Activated T-helper 1 cell treated with anti-CD3 and anti-CD28 coated beads, Interleukin-12 subunit alpha, Interleukin-12 subunit beta, Interleukin-2, Interleukin-4 antibody, amounts not matched to agents 30 ng/mL and 10 ng/mL and 1 ng/mL, durations not matched to agents 14 hours and 24 hours and 36 hours (primary cell): ENCODE data around the gene ZBTB16. TPM values are rescaled to one million over a fixed set of nuclear protein-coding genes. Genes with fewer than 3 reads are reported as not detected.

Experiments
- DNase-seq: peaks from one replicate; pipeline ENCODE4 v3.0.0; 2021; ENCODE audit warnings: low spot score
- H3K27ac Mint-ChIP-seq: one replicate; pipeline ENCODE4 v1.8.0; 2021; ENCODE audit warnings: mild to moderate bottlenecking, mixed read lengths
- H3K27me3 Mint-ChIP-seq: one replicate; pipeline ENCODE4 v1.8.0; 2022; ENCODE audit warnings: mild to moderate bottlenecking, moderate library complexity, mixed read lengths; ENCODE audit not compliant: insufficient read depth
- H3K36me3 Mint-ChIP-seq: one replicate; pipeline ENCODE4 v1.8.0; 2021; ENCODE audit warnings: low read depth, mixed read lengths
- H3K4me1 Mint-ChIP-seq: one replicate; pipeline ENCODE4 v1.8.0; 2021; ENCODE audit warnings: low read depth, mixed read lengths
- H3K4me3 Mint-ChIP-seq: one replicate; pipeline ENCODE4 v1.8.0; 2021; ENCODE audit warnings: mild to moderate bottlenecking, moderate library complexity, mixed read lengths
- H3K9me3 Mint-ChIP-seq: one replicate; pipeline ENCODE4 v1.8.0; 2021; ENCODE audit warnings: mixed read lengths
- intact Hi-C: fragments of 100-400 bp; cut with micrococcal nuclease; formaldehyde crosslinking; loops from one replicate; pipeline ENCODE4 v1.15.1; 2024
- total RNA-seq: library from RNA; stranded (reverse); gene quantifications from 2 replicates; pipeline ENCODE4 v1.2.3, GENCODE V29; 2022

The ZBTB16 gene
- total RNA-seq, 1 donor from 2014 or later: 3.4 TPM

- Mint-ChIP-seq H3K27ac (no peak overlapping the region), H3K4me3 (no peak overlapping the region), H3K27me3 (peaks cover 2% of the 10 kb centered on the region), H3K9me3 (peaks cover 14% of the 10 kb centered on the region), H3K4me1 (peaks cover 2% of the 10 kb centered on the region), H3K36me3 (no peaks in the 10 kb centered on the region)
- intact Hi-C loops: no loop called here
- DNase-seq: no peak
Measured at GRCh38 chr11:114193730-114194679, 134.5 kb downstream of the ZBTB16 start.

DNA sequence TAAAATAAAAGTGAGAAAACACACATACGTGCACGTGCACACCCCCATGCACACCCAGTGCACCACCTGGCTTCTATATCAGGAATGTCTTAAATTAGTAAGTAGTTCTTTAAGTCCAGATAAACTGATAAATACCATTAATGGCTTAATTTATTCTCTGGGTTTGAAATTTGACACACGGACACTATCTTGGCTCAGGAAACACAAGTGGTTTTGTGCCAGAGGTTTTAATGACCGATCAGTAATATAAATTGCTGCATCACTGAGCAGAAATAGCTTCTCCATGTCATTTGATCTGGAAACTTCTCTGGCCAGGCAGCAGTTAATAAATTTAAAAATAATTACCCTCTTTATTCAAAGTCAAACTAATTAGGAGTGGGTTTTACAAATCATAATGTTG is 135.2 kb downstream of the ZBTB16 start:
- H3K4me1 Mint-ChIP-seq: no peaks in the 10 kb centered on the region

DNA sequence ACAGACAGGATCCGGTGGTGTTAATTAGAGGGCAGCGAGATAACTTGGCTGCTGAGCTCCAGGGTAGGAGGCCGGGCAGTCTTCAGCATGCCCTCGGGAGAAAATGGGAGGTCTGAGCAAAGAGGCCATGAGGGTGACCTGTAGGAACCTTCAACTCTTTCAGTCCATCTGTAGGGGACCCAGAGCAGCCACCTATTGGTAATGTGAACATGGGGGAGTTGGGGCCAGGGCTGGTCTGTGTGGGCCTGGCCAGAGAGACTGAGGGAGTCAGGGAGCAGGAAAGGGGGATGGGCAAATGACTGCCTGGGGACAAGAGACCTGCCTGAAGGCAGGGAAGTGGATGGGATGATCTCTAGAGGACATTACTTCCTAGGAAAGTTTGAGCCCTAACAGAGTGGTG is 135.6 kb downstream of the ZBTB16 start:
- H3K4me1 Mint-ChIP-seq: no peaks in the 10 kb centered on the region
- no peaks in the 10 kb centered on the region for H3K27me3 Mint-ChIP-seq
- intact Hi-C loops: no loop called here
- H3K36me3 Mint-ChIP-seq: no peaks in the 10 kb centered on the region
- DNase-seq: no peak
- no peak overlapping the region for H3K4me3 Mint-ChIP-seq
- H3K9me3 Mint-ChIP-seq: peaks cover 14% of the 10 kb centered on the region
- H3K27ac Mint-ChIP-seq: no peak overlapping the region

More for the DNA sequence above, 135.2 kb downstream of the ZBTB16 start:
- Mint-ChIP-seq H3K9me3 (peaks cover 14% of the 10 kb centered on the region), H3K36me3 (no peaks in the 10 kb centered on the region), H3K27me3 (peaks cover 2% of the 10 kb centered on the region), H3K4me3 (no peak overlapping the region), H3K27ac (no peak overlapping the region)
- intact Hi-C loops: no loop called here
- DNase-seq: no peak

GRCh38 chr11:114195981-114196731 is 136.6 kb downstream of the ZBTB16 start:
- Mint-ChIP-seq H3K27me3 (no peaks in the 10 kb centered on the region), H3K27ac (no peak overlapping the region), H3K9me3 (peaks cover 6% of the 10 kb centered on the region), H3K4me3 (no peak overlapping the region), H3K4me1 (no peaks in the 10 kb centered on the region), H3K36me3 (no peaks in the 10 kb centered on the region)
- intact Hi-C loops: no loop called here
- no peak for DNase-seq

GRCh38 chr11:114196997-114197703 is 137.6 kb downstream of the ZBTB16 start:
- no peak for DNase-seq
- no peaks in the 10 kb centered on the region for H3K27me3 Mint-ChIP-seq
- no peak overlapping the region for H3K27ac Mint-ChIP-seq
- H3K4me1 Mint-ChIP-seq: no peaks in the 10 kb centered on the region
- intact Hi-C loops: no loop called here
- H3K36me3 Mint-ChIP-seq: no peaks in the 10 kb centered on the region
- no peaks in the 10 kb centered on the region for H3K9me3 Mint-ChIP-seq
- no peak overlapping the region for H3K4me3 Mint-ChIP-seq

- Mint-ChIP-seq H3K36me3 (no peaks in the 10 kb centered on the region), H3K4me1 (no peaks in the 10 kb centered on the region), H3K4me3 (no peak overlapping the region), H3K9me3 (no peaks in the 10 kb centered on the region), H3K27ac (no peak overlapping the region), H3K27me3 (no peaks in the 10 kb centered on the region)
- intact Hi-C loops: no loop called here
- DNase-seq: no peak
Measured at GRCh38 chr11:114197799-114198500, 138.4 kb downstream of the ZBTB16 start.

DNA sequence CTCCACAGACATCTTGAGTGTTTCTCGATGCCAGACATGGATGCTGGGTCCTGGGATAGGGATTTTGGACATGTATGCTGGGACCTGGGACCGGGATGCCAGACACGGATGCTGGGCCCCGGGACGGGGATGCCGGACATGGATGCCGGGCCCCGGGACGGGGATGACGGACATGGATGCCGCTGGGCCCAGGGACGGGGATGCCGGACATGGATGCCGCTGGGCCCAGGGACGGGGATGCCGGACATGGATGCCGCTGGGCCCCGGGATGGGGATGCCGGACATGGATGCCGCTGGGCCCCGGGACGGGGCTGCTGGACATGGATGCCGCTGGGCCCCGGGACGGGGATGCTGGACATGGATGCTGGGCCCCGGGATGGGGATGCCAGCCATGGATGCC is 139.5 kb downstream of the ZBTB16 start:
- Mint-ChIP-seq H3K27ac (no peak overlapping the region), H3K4me1 (no peaks in the 10 kb centered on the region), H3K4me3 (no peak overlapping the region), H3K27me3 (peaks cover 5% of the 10 kb centered on the region), H3K9me3 (no peaks in the 10 kb centered on the region), H3K36me3 (no peaks in the 10 kb centered on the region)
- intact Hi-C loops: no loop called here
- no peak for DNase-seq

DNA sequence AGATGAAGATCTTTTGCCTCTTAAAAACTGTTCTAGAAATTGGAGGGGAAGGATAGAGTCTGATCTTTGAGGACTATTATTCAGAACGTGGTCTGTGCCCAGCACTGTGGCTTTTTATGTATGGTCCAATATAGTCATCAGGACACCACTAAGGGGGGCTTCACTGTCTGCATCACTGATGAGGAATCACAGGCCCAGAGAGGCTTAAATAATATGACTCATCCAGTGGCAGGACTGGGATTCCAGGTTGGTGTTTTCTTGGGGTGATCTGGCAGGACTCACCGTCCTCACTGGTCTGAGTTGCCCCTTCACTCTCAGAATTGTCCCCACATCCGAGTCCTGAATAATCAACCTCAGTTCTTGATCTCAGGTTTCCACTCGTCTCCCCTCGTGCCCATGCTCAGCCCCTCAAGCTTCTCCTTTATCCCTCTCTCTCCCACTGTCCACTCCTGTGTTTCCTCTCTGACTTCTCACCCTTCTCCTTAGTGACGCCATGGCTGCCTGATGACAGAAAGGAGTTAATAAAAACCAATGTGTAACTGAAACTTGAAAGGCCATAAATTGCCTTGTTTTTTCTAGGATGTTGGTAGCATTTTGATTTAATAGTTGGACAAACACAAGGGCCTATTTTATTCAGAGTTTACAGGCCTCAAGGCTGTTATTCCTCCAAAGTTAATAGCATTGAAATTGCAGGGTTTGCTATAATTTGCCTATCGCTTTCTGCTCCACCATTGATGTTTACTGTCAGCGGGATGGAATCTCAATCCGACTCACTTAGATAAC is 141.0 kb downstream of the ZBTB16 start:
- Mint-ChIP-seq H3K4me3 (no peak overlapping the region), H3K4me1 (no peaks in the 10 kb centered on the region), H3K36me3 (peaks cover 2% of the 10 kb centered on the region), H3K9me3 (no peaks in the 10 kb centered on the region), H3K27ac (no peak overlapping the region), H3K27me3 (peaks cover 6% of the 10 kb centered on the region)
- intact Hi-C loops: loop anchor here (10.0 kb wide), 1 partner anchor 64 kb away; no protein-coding TSS in a partner anchor
- DNase-seq: no peak

- Mint-ChIP-seq H3K4me3 (no peak overlapping the region), H3K4me1 (no peaks in the 10 kb centered on the region), H3K27me3 (peaks cover 6% of the 10 kb centered on the region), H3K36me3 (peaks cover 2% of the 10 kb centered on the region), H3K27ac (no peak overlapping the region), H3K9me3 (no peaks in the 10 kb centered on the region)
- intact Hi-C loops: loop anchor here (10.0 kb wide), 1 partner anchor 64 kb away; no protein-coding TSS in a partner anchor
- DNase-seq: no peak
Measured at GRCh38 chr11:114201219-114201618, 141.7 kb downstream of the ZBTB16 start.

DNA sequence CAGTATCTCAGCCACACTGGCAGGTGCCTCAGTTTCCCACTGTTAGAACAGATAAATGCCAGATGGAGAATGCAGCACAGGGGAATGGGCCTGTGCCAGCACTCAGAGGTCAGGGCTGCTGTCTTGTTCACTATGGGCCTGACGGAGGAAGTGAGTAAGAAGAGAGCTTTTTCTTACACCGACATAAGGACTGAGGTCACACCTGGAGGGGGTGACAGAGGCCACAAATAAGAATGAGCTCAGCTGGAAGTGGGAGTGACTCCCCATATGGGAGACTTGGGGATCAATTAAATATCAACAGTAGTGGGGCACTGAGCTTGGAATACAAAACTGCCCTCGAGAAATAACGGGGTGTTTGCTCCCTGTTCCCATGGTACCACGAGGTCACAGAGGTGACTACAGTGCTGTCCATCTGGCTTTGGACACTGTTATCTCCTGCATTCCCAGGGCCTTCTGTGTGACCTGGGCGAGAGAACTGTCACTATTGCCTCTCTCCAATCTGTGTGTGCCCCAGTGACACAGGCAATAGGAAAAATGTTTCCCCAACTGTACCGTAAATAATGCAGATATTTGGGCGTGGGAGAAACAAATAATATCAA is 142.6 kb downstream of the ZBTB16 start:
- H3K4me1 Mint-ChIP-seq: peaks cover 7% of the 10 kb centered on the region
- intact Hi-C loops: loop anchor here (10.0 kb wide), 1 partner anchor 63 kb away; no protein-coding TSS in a partner anchor
- H3K27me3 Mint-ChIP-seq: peaks cover 6% of the 10 kb centered on the region
- no peak for DNase-seq
- peaks cover 2% of the 10 kb centered on the region for H3K36me3 Mint-ChIP-seq
- H3K27ac Mint-ChIP-seq: no peak overlapping the region
- no peak overlapping the region for H3K4me3 Mint-ChIP-seq
- no peaks in the 10 kb centered on the region for H3K9me3 Mint-ChIP-seq

DNA sequence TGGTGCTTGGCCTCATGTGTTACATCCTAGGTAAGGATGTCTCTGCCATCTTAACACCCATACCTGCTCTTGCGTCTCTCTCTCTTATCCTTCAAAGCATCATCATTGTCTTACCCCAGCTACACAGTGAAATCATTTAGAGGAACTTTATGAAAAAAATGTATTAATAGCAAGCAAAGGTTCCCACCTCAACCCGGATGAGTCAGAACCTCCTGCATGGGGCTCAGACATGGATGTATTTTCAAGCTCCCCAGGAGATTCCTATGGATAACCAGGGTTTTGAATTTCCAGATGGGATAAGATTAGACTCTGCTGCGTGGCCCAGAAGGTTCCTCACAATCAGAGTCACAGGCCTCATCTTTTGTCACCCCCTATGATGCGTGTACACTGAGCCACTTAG is 147.6 kb downstream of the ZBTB16 start:
- H3K4me1 Mint-ChIP-seq: peaks cover 39% of the 10 kb centered on the region
- H3K9me3 Mint-ChIP-seq: no peaks in the 10 kb centered on the region
- peaks cover 2% of the 10 kb centered on the region for H3K36me3 Mint-ChIP-seq
- no peak overlapping the region for H3K27ac Mint-ChIP-seq
- no peak for DNase-seq
- no peak overlapping the region for H3K4me3 Mint-ChIP-seq
- peaks cover 6% of the 10 kb centered on the region for H3K27me3 Mint-ChIP-seq
- intact Hi-C loops: loop anchor here (10.0 kb wide), 1 partner anchor 58 kb away; no protein-coding TSS in a partner anchor
